GM18505 (cell line): Measurements from ENCODE around the gene FAIM2.

Source experiments
- ATAC-seq: cut with Tn5 transposase; IDR thresholded peaks from one replicate; pipeline ENCODE4 v1.9.1; 2021; ENCODE audit not compliant: unreplicated experiment
- POLR2A ChIP-seq: IDR thresholded peaks from 4 replicates; pipeline ENCODE4 v1.6.1; 2011; ENCODE audit warnings: borderline replicate concordance; ENCODE audit not compliant: insufficient read depth, insufficient read length; ENCODE audit errors: extremely low read depth

Gene FAIM2

GRCh38 chr12:49892084-49892731, 11.5 kb downstream of the FAIM2 start:
- TF ChIP-seq POLR2A, result no peak
- ATAC-seq, result no peak

DNA sequence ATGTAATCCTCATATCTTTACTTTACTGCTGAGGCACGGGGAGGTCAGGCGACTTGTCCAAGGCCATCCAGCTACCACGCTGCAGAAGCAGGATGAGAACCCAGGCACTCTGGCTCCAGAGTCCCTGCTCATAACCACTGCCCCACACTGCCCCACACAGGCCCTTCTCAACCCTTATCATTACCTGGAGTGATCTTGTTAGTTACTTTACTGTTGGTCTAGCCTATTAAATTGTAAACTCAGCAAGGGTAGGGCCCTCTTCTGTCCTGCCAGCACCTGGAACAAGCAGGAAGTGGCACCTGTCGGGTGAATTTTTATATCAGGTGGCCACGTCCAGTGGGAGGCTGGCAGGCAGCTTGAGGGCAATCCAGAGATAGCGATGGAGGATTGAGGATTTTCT, 12.2 kb downstream of the FAIM2 start:
- no peak for TF ChIP-seq POLR2A
- ATAC-seq, result no peak

DNA sequence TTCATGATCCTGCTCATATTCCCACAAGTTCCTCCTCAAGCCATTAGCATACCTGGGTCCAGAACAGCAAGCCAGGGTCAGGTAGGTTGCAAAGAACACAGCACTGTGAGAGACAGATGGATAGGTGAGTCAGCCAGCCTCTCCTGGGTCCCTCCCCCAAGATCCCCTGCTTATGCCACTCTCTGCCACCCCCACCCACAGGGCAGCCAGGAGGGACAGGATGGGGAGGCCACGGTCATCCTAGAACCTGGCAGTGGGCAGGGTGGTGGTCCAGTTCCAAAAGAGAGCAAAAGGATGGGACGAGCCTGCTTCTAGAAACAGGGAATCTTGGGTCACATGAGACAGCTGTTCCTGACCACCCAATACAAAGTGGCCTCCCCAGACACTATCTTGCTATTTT, 12.7 kb downstream of the FAIM2 start:
- no peak for ATAC-seq
- TF ChIP-seq POLR2A, result no peak

DNA sequence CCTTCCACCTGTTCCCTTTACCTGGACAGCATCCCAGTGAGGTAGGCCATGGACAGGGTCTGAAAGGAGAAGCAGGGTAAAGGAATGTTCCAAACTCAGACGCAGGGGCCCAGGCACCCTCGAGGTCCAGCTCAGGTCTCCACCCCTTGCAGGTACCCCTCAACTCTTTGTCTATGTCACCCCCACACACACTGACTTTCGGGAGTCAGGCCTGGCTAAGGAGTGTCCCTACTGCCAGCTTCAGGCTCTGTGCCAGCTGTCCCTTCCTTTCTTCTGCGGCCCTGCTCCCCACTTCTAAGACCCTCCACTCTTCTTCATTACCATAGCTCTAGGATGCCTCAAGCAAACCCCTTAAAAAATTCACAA, 13.6 kb downstream of the FAIM2 start:
- TF ChIP-seq POLR2A, result no peak
- ATAC-seq, result no peak

- TF ChIP-seq POLR2A, result no peak
- ATAC-seq, result no peak
Observed at GRCh38 chr12:49889361-49890095, 14.2 kb downstream of the FAIM2 start.

DNA sequence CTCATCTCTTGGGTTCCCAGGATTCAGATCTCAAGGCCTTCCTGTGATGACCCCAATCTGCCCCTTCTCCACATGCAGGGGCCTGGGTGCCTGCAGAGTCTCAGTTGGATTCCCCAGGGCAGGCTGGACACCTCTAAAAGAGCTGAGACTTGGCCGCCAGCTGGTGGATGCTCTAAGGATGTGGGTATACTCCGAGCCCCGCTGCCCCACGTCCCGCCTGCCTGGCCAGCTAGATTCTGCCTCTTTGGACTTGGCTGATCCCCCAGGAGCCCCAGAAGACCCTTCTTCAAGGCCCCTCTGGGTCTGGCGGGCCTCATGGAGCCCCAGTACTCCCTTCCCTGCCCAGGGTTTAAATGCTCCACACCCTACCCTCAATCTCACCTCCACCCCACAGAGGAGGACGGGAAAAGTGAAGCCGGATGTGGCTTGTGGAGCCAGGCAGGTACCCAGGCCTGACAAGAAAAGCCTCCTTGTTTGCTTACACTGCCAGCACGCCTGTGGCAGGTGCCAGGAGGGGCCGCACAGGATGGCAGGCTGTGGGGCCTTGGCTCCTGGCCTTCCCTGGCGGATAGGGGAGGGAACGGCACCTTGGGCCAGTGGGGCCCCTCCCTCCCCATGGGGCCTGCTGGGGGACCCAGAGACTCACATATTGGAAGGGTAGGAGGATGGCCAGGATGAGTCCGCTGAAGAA, 15.1 kb downstream of the FAIM2 start:
- TF ChIP-seq POLR2A, result no peak
- no peak for ATAC-seq

GRCh38 chr12:49887536-49888401, 15.9 kb downstream of the FAIM2 start:
- TF ChIP-seq POLR2A, result no peak
- no peak for ATAC-seq

DNA sequence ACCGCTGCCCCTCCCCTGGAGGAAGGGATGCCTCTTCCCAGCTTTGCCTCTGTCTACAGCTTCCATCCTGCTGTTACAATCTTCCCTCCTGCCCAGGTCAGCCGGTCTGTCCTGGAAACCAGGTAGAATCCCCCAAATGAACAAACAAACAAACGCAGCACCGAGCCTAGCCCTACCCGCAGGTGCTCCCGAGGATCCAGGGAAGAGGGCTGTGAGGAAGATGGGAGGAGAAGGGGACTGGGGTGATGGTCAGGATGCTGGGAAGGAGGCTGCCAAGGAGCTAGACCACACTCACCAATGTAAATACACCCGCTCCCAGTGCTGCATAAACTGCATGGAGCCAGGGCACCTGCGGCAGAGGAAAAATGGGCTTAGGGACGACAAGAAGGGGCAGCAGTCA, 16.6 kb downstream of the FAIM2 start:
- no peak for ATAC-seq
- TF ChIP-seq POLR2A, result no peak

- TF ChIP-seq POLR2A, result no peak
- ATAC-seq, result no peak
Observed at GRCh38 chr12:49885663-49886461, 17.8 kb downstream of the FAIM2 start.

DNA sequence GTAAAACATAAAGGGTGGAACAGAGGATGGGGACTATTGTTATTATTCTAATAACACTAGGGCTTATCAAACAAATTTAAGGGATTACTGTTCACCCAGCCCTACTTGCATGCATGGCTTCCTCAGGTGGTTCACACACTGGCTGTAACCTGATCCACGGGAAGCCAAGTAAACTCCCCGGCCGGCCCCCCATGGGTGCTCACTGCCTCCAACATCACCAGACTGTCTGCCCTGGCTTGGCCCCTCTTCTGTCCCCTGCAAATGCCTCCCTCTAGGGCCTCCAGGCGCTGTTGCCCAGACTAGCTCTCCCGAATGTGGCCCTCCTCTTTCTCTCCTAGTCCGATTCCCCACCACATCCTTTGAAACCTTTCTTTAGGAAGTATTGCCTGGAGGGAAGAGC, 18.6 kb downstream of the FAIM2 start:
- ATAC-seq, result no peak
- TF ChIP-seq POLR2A, result no peak

DNA sequence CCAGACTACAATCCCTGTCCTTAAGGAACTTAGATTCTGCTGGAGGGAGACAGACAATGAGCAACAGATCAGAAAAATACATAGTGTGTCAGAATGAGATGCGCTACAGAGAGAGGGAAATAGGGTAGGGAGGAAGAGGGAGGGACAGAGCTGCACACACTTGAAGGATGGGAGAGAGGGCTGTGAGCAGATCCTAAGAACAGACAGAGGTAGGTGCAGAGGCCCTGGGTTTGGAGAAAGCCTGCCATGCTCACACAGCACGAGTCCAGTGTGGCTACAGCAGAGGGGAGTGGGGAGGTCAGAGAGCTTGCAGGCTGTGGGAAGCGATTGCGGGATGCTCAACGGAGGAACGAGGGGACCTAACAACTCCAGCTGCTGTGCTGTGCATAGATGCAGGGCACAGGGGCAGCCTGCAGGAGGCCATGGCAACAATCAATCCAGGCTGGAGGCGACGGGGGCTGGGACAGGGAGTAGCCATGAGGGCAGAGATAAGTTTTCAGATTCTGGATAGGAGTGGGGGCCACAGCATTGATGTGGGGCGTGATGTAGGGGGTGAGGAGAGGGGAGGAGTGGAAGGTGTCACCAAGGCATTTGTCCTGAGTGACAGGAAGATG, 20.7 kb downstream of the FAIM2 start:
- no peak for TF ChIP-seq POLR2A
- ATAC-seq, result no peak

DNA sequence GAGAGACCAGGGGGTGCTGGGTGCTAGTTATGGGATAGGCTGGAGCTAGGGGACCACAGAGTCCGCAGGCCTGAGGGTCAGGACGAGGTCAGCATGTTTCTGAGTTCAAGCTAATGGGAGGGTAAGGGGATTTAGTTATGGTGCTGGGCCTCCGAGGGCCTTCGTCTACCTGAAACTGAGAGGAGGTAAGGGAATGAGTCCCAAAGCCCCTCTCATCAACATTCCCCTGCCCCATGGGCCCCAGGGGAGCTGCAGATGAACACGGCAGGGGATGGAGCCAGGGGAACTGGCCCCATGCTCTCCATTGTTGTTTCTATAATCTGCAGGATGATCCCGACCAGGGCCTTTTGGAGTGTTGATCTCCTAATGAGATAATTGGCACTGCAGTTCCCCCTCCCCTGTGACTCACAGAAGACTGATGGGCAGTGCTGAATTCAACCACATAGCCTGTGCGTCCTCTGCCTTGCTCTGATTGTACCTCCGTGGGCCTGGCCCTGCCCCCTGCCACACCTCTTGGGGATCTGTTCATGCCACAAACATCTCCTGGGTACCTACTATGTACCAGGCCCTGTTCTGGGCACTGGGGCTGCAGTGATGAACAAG, 21.4 kb downstream of the FAIM2 start:
- no peak for ATAC-seq
- TF ChIP-seq POLR2A, result no peak
